ENCODE measurements around the gene TC2N.
"Not testable (repeated sequence)": the region's sequence is repeated elsewhere in the genome, so short reads cannot be mapped to it uniquely, and the experiment has no call there.

Gene TC2N

GRCh38 chr14:91830777-91831176, 36.6 kb downstream of the TC2N start:
- no peak for DNase-seq

GRCh38 chr14:91829511-91829910, 37.8 kb downstream of the TC2N start:
- no peak for DNase-seq

- DNase-seq: no peak
Observed at GRCh38 chr14:91827746-91828145, 39.6 kb downstream of the TC2N start.

- DNase-seq: no peak
Observed at GRCh38 chr14:91817566-91818325, 49.6 kb downstream of the TC2N start.

GRCh38 chr14:91814317-91814716, 53.0 kb downstream of the TC2N start:
- DNase-seq: no peak

GRCh38 chr14:91810699-91811098, 56.6 kb downstream of the TC2N start:
- DNase-seq: no peak

GRCh38 chr14:91806716-91807115, 60.6 kb downstream of the TC2N start:
- DNase-seq: no peak

- DNase-seq: not testable (repeated sequence)
Observed at GRCh38 chr14:91806094-91806493, 61.2 kb downstream of the TC2N start.

- no peak for DNase-seq
Observed at GRCh38 chr14:91805659-91806058, 61.7 kb downstream of the TC2N start.

- no peak for DNase-seq
Observed at GRCh38 chr14:91801358-91801757, 66.0 kb downstream of the TC2N start.

- no peak for DNase-seq
Observed at GRCh38 chr14:91796617-91797347, 70.6 kb downstream of the TC2N start.

GRCh38 chr14:91793704-91794103, 73.6 kb downstream of the TC2N start:
- DNase-seq: no peak

- no peak for DNase-seq
Observed at GRCh38 chr14:91786188-91786587, 81.1 kb downstream of the TC2N start.

- no peak for DNase-seq
Observed at GRCh38 chr14:91780452-91780851, 86.9 kb downstream of the TC2N start.

- no peak for DNase-seq
Observed at GRCh38 chr14:91778217-91778616, 89.1 kb downstream of the TC2N start.

- no peak for DNase-seq
Observed at GRCh38 chr14:91774140-91775096, 92.9 kb downstream of the TC2N start.

GRCh38 chr14:91770185-91770584, 97.2 kb downstream of the TC2N start:
- DNase-seq: no peak

- DNase-seq: no peak
Observed at GRCh38 chr14:91755570-91756295, 111.6 kb downstream of the TC2N start.

GRCh38 chr14:91754819-91755218, 112.5 kb downstream of the TC2N start:
- no peak for DNase-seq

GRCh38 chr14:91754185-91754584, 113.2 kb downstream of the TC2N start:
- DNase-seq: no peak

- DNase-seq: no peak
Observed at GRCh38 chr14:91753501-91754128, 113.7 kb downstream of the TC2N start.

GRCh38 chr14:91752961-91753360, 114.4 kb downstream of the TC2N start:
- no peak for DNase-seq
